ENCODE results near the gene PNPO. TPM values are rescaled to one million over a fixed set of nuclear protein-coding genes. Genes with fewer than 3 reads are reported as not detected.

Gene PNPO
- total and polyA plus RNA-seq, 2 of the 13 experiments (the other 11 are each of a cell fraction or from before 2014, with no cell fraction given), result 47.9 to 63.3 TPM

GRCh38 chr17:47970725-47971499 is 29.5 kb downstream of the PNPO start, which contains the start of gene CDK5RAP3 (continued):
- TF ChIP-seq, protein P1, sequence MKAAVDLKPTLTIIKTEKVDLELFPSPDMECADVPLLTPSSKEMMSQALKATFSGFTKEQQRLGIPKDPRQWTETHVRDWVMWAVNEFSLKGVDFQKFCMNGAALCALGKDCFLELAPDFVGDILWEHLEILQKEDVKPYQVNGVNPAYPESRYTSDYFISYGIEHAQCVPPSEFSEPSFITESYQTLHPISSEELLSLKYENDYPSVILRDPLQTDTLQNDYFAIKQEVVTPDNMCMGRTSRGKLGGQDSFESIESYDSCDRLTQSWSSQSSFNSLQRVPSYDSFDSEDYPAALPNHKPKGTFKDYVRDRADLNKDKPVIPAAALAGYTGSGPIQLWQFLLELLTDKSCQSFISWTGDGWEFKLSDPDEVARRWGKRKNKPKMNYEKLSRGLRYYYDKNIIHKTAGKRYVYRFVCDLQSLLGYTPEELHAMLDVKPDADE (CRISPR knock-in tag; IDR thresholded peaks at IDR 0.05), result peak; percentile 59; the same call in 1 of the 2 replicates
- TF ChIP-seq, protein P2, sequence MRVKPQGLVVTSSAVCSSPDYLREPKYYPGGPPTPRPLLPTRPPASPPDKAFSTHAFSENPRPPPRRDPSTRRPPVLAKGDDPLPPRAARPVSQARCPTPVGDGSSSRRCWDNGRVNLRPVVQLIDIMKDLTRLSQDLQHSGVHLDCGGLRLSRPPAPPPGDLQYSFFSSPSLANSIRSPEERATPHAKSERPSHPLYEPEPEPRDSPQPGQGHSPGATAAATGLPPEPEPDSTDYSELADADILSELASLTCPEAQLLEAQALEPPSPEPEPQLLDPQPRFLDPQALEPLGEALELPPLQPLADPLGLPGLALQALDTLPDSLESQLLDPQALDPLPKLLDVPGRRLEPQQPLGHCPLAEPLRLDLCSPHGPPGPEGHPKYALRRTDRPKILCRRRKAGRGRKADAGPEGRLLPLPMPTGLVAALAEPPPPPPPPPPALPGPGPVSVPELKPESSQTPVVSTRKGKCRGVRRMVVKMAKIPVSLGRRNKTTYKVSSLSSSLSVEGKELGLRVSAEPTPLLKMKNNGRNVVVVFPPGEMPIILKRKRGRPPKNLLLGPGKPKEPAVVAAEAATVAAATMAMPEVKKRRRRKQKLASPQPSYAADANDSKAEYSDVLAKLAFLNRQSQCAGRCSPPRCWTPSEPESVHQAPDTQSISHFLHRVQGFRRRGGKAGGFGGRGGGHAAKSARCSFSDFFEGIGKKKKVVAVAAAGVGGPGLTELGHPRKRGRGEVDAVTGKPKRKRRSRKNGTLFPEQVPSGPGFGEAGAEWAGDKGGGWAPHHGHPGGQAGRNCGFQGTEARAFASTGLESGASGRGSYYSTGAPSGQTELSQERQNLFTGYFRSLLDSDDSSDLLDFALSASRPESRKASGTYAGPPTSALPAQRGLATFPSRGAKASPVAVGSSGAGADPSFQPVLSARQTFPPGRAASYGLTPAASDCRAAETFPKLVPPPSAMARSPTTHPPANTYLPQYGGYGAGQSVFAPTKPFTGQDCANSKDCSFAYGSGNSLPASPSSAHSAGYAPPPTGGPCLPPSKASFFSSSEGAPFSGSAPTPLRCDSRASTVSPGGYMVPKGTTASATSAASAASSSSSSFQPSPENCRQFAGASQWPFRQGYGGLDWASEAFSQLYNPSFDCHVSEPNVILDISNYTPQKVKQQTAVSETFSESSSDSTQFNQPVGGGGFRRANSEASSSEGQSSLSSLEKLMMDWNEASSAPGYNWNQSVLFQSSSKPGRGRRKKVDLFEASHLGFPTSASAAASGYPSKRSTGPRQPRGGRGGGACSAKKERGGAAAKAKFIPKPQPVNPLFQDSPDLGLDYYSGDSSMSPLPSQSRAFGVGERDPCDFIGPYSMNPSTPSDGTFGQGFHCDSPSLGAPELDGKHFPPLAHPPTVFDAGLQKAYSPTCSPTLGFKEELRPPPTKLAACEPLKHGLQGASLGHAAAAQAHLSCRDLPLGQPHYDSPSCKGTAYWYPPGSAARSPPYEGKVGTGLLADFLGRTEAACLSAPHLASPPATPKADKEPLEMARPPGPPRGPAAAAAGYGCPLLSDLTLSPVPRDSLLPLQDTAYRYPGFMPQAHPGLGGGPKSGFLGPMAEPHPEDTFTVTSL (CRISPR knock-in tag; IDR thresholded peaks at IDR 0.05; ENCODE audit: borderline replicate concordance), result peak; percentile 46; the same call in 1 of the 2 replicates
- TF ChIP-seq ZNF326 (CRISPR knock-in tag; IDR thresholded peaks at IDR 0.05; ENCODE audit: borderline replicate concordance), result no peak
- TF ChIP-seq HOXD1 (CRISPR knock-in tag; IDR thresholded peaks at IDR 0.05), result peak; percentile 91
- TF ChIP-seq ZNF792 (CRISPR knock-in tag; IDR thresholded peaks at IDR 0.05), result peak; percentile 88
- peak; percentile 49 for TF ChIP-seq MNT (IDR thresholded peaks at IDR 0.05)
- TF ChIP-seq KLF12 (CRISPR knock-in tag; IDR thresholded peaks at IDR 0.05; ENCODE audit: borderline replicate concordance), result peak; percentile 53; the same call in 1 of the 2 replicates
- TF ChIP-seq, protein P3, sequence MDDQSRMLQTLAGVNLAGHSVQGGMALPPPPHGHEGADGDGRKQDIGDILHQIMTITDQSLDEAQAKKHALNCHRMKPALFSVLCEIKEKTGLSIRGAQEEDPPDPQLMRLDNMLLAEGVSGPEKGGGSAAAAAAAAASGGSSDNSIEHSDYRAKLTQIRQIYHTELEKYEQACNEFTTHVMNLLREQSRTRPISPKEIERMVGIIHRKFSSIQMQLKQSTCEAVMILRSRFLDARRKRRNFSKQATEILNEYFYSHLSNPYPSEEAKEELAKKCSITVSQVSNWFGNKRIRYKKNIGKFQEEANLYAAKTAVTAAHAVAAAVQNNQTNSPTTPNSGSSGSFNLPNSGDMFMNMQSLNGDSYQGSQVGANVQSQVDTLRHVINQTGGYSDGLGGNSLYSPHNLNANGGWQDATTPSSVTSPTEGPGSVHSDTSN (CRISPR knock-in tag; IDR thresholded peaks at IDR 0.05; ENCODE audit: borderline replicate concordance), result no peak; the same call in 1 of the 2 replicates
- no peak for TF ChIP-seq ZKSCAN1 (IDR thresholded peaks at IDR 0.05; ENCODE audit: low read length)
- TF ChIP-seq, protein P4, sequence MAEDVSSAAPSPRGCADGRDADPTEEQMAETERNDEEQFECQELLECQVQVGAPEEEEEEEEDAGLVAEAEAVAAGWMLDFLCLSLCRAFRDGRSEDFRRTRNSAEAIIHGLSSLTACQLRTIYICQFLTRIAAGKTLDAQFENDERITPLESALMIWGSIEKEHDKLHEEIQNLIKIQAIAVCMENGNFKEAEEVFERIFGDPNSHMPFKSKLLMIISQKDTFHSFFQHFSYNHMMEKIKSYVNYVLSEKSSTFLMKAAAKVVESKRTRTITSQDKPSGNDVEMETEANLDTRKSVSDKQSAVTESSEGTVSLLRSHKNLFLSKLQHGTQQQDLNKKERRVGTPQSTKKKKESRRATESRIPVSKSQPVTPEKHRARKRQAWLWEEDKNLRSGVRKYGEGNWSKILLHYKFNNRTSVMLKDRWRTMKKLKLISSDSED (CRISPR knock-in tag; IDR thresholded peaks at IDR 0.05), result peak; percentile 94; the same call in 1 of the 2 replicates
- peak; percentile 93 for TF ChIP-seq SMYD3 (CRISPR knock-in tag; IDR thresholded peaks at IDR 0.05)
- TF ChIP-seq ZNF790 (CRISPR knock-in tag; IDR thresholded peaks at IDR 0.05; ENCODE audit: borderline replicate concordance), result peak; percentile 97; the same call in 1 of the 2 replicates
- peak; percentile 81; the same call in 1 of the 2 replicates for TF ChIP-seq TRIM24 (CRISPR knock-in tag; IDR thresholded peaks at IDR 0.05)
- peak; percentile 94 for TF ChIP-seq CC2D1A (CRISPR knock-in tag; IDR thresholded peaks at IDR 0.05)
- TF ChIP-seq FOXJ3 (CRISPR knock-in tag; IDR thresholded peaks at IDR 0.05; ENCODE audit: borderline replicate concordance), result no peak
- peak; percentile 63 for TF ChIP-seq RXRA (CRISPR knock-in tag; IDR thresholded peaks at IDR 0.05)
- peak; percentile 98 for TF ChIP-seq ZNF772 (CRISPR knock-in tag; IDR thresholded peaks at IDR 0.05)
